B cell (primary cell): ENCODE results near the gene MCHR2. TPM values are rescaled to one million over a fixed set of nuclear protein-coding genes. Genes with fewer than 3 reads are reported as not detected.

Experiments
- ATAC-seq: fragments of 200-7000 bp; cut with Tn5 transposase; one replicate; pipeline ENCODE4 v1.10.0; 2021; ENCODE audit warnings: low read depth, mild to moderate bottlenecking, moderate number of reproducible peaks, moderate library complexity
- CTCF ChIA-PET: fragments of 350-600 bp; sonication (Branson Sonifier 250); formaldehyde crosslinking; loops from one replicate; lab custom pipeline; 2021; ENCODE audit warnings: antibody characterized with exemption, inconsistent platforms; lab: Charles Lee
- POLR2A ChIA-PET: fragments of 350-600 bp; sonication (Branson Sonifier 250); formaldehyde crosslinking; loops from one replicate; lab custom pipeline; 2021; ENCODE audit warnings: antibody characterized with exemption; lab: Charles Lee
- DNase-seq: peaks from one replicate; pipeline ENCODE4 v3.0.0; 2013
- H2AFZ ChIP-seq: 2 replicates; pipeline ENCODE4 v1.6.1; 2012; ENCODE audit warnings: mild to moderate bottlenecking, low read depth, low read length; ENCODE audit not compliant: insufficient read depth, poor library complexity, severe bottlenecking
- H3K27ac ChIP-seq, 2 donors: 1 replicate in 1 of 2; 2 replicates in 1 of 2; pipeline ENCODE4 v1.5.1; 2012 to 2013; ENCODE audit warnings: low read length in 2 of 2, mild to moderate bottlenecking in 2 of 2, moderate library complexity in 1 of 2
- H3K27me3 ChIP-seq, 4 experiments: fragments of 200-600 bp in 1 of 4; sonication (generic) in 1 of 4; replicated peaks in 1 of 4; 1 replicate in 2 of 4; 2 replicates in 2 of 4; pipeline versions ENCODE4 v1.6.1 to v1.7.0; 2013 to 2016; ENCODE audit warnings: low read length in 3 of 4, mild to moderate bottlenecking in 2 of 4, mixed read lengths in 1 of 4, moderate library complexity in 1 of 4; ENCODE audit not compliant: insufficient read depth in 4 of 4, control insufficient read depth in 3 of 4; ENCODE audit errors: control extremely low read depth in 1 of 4
- H3K36me3 ChIP-seq, 2 experiments: replicated peaks in 1 of 2; 1 replicate in 1 of 2; 2 replicates in 1 of 2; pipeline versions ENCODE4 v1.6.1 to v1.7.1; 2013; ENCODE audit warnings: low read length in 1 of 2; ENCODE audit not compliant: insufficient read depth in 2 of 2, control insufficient read depth in 1 of 2; ENCODE audit errors: control extremely low read depth in 1 of 2, extremely low read depth in 1 of 2
- H3K4me1 ChIP-seq, 2 donors: fragments of 200-600 bp in 1 of 2; sonication (generic) in 1 of 2; 1 replicate in 1 of 2; 2 replicates in 1 of 2; pipeline versions ENCODE4 v1.5.1 to v1.6.1; 2013 to 2017; ENCODE audit warnings: low read length in 2 of 2; ENCODE audit not compliant: control insufficient read depth in 2 of 2, insufficient read depth in 2 of 2
- H3K4me2 ChIP-seq: replicated peaks from 2 replicates; pipeline ENCODE3; 2012; ENCODE audit warnings: mild to moderate bottlenecking, low read depth, low read length; ENCODE audit not compliant: poor library complexity, severe bottlenecking
- H3K4me3 ChIP-seq, 5 experiments: fragments of 200-600 bp in 1 of 5; sonication (generic) in 1 of 5; 1 replicate in 3 of 5; 2 replicates in 2 of 5; pipeline versions ENCODE4 v1.5.1 to v1.7.0; 2011 to 2016; ENCODE audit warnings: low read length in 4 of 5, mild to moderate bottlenecking in 4 of 5, low read depth in 2 of 5, control low read depth in 1 of 5, moderate library complexity in 1 of 5; ENCODE audit not compliant: insufficient read depth in 1 of 5; ENCODE audit errors: control extremely low read depth in 1 of 5, extremely low read depth in 1 of 5
- H3K79me2 ChIP-seq: fragments of 200-600 bp; sonication (generic); one replicate; pipeline ENCODE4 v1.6.0; 2016; ENCODE audit warnings: low read length; ENCODE audit not compliant: control insufficient read depth, insufficient read depth
- H3K9ac ChIP-seq: fragments of 200-600 bp; sonication (generic); 2 replicates; pipeline ENCODE4 v1.6.1; 2017; ENCODE audit warnings: mild to moderate bottlenecking, low read length, moderate library complexity
- H3K9me3 ChIP-seq, 3 donors: one replicate each; pipeline versions ENCODE4 v1.6.1 to v1.7.1; 2013; ENCODE audit warnings: low read length in 2 of 3; ENCODE audit not compliant: control insufficient read depth in 2 of 3, insufficient read depth in 1 of 3; ENCODE audit errors: control extremely low read depth in 1 of 3
- H4K20me1 ChIP-seq: 2 replicates; pipeline ENCODE4 v1.6.0; 2012; ENCODE audit warnings: mild to moderate bottlenecking, low read length; ENCODE audit not compliant: insufficient read depth, control insufficient read depth, poor library complexity, severe bottlenecking
- H3K27ac Mint-ChIP-seq: one replicate; pipeline ENCODE4 v1.8.0; 2021; ENCODE audit warnings: mixed read lengths
- H3K27me3 Mint-ChIP-seq: one replicate; pipeline ENCODE4 v1.8.0; 2021; ENCODE audit warnings: mixed read lengths
- H3K4me1 Mint-ChIP-seq: one replicate; pipeline ENCODE4 v1.8.0; 2021; ENCODE audit warnings: mixed read lengths
- H3K4me3 Mint-ChIP-seq: one replicate; pipeline ENCODE4 v1.8.0; 2021; ENCODE audit warnings: mixed read lengths
- H3K9me3 Mint-ChIP-seq: one replicate; pipeline ENCODE4 v1.8.0; 2022; ENCODE audit warnings: mixed read lengths; ENCODE audit not compliant: insufficient read depth
- CTCF ChIP-seq: fragments of 200-600 bp; IDR thresholded peaks from one replicate; pipeline ENCODE4 v1.8.0; 2022; ENCODE audit warnings: antibody characterized with exemption, mild to moderate bottlenecking
- EZH2 ChIP-seq: IDR thresholded peaks from 2 replicates; pipeline ENCODE4 v1.6.1; 2012; ENCODE audit warnings: borderline replicate concordance, low read depth, mild to moderate bottlenecking, moderate library complexity, low read length; ENCODE audit not compliant: insufficient read depth, poor library complexity, severe bottlenecking
- WGBS: methylation state at CpG from one replicate; pipeline ENCODE4 v1.1.5; 2013; ENCODE audit warnings: missing lambda C conversion rate; ENCODE audit not compliant: insufficient coverage; 5-methylcytosine and 5-hydroxymethylcytosine counted together
- intact Hi-C: fragments of 100-400 bp; cut with micrococcal nuclease; formaldehyde crosslinking; loops from one replicate; pipeline ENCODE4 v1.10.0; 2022
- polyA plus RNA-seq: library from polyadenylated mRNA; depleted of rRNA; stranded (reverse); fragments of >200 nt; gene quantifications from 2 replicates; pipeline ENCODE4 v1.2.3, GENCODE V29; 2012
- total RNA-seq, 2 donors: library from RNA; stranded (reverse); fragments of 120-200 nt in 1 of 2; gene quantifications; 1 replicate in 1 of 2; 2 replicates in 1 of 2; pipeline versions ENCODE4 v1.2.3 to v1.2.4, GENCODE V29; 2013 to 2022

Gene MCHR2
- total and polyA plus RNA-seq, 2 donors (not counting 1 experiment from before 2014, with no cell fraction given) = not detected

- no peak for ATAC-seq
- H3K4me2 ChIP-seq = no peak overlapping the region
- ChIA-PET POLR2A (no interaction called here), CTCF (no interaction called here)
- H4K20me1 ChIP-seq = no peaks in the 10 kb centered on the region
- no peaks in the 10 kb centered on the region for H3K4me1 ChIP-seq
- intact Hi-C loops = no loop called here
- H3K9me3 Mint-ChIP-seq = peaks cover 2% of the 10 kb centered on the region
- no peak overlapping the region for H3K27ac Mint-ChIP-seq
- H3K27ac ChIP-seq = no peak overlapping the region
- no peak overlapping the region for H3K9ac ChIP-seq
- H3K27me3 ChIP-seq = no peaks in the 10 kb centered on the region
- no peaks in the 10 kb centered on the region for H3K79me2 ChIP-seq
- H3K9me3 ChIP-seq = no peaks in the 10 kb centered on the region
- no peak for DNase-seq
- peaks cover 6% of the 10 kb centered on the region for H3K27me3 Mint-ChIP-seq
- H2AFZ ChIP-seq = no peak overlapping the region
- TF ChIP-seq CTCF (no peak), EZH2 (no peak)
- 97% methylated on average over 3 of the region's 3 CpGs for WGBS
- H3K4me3 ChIP-seq = no peak overlapping the region
- H3K36me3 ChIP-seq = no peaks in the 10 kb centered on the region
- no peak overlapping the region for H3K4me3 Mint-ChIP-seq
- no peaks in the 10 kb centered on the region for H3K4me1 Mint-ChIP-seq
Measured at GRCh38 chr6:100022847-100023246, 28.8 kb upstream of the MCHR2 start.

GRCh38 chr6:100008857-100009256 is 14.8 kb upstream of the MCHR2 start:
- H3K4me1 ChIP-seq = no peaks in the 10 kb centered on the region
- TF ChIP-seq CTCF = no peak
- no peak for TF ChIP-seq EZH2
- Mint-ChIP-seq H3K27ac (no peak overlapping the region), H3K4me1 (no peaks in the 10 kb centered on the region), H3K9me3 (no peaks in the 10 kb centered on the region), H3K27me3 (peaks cover 14% of the 10 kb centered on the region), H3K4me3 (no peak overlapping the region)
- H3K36me3 ChIP-seq = no peaks in the 10 kb centered on the region
- ChIA-PET CTCF (no interaction called here), POLR2A (no interaction called here)
- H3K4me3 ChIP-seq = no peak overlapping the region
- H3K9ac ChIP-seq = no peak overlapping the region
- no peaks in the 10 kb centered on the region for H3K79me2 ChIP-seq
- H3K27me3 ChIP-seq = no peaks in the 10 kb centered on the region
- H3K9me3 ChIP-seq = no peaks in the 10 kb centered on the region
- no peak overlapping the region for H2AFZ ChIP-seq
- 94% methylated on average over 4 of the region's 6 CpGs for WGBS
- intact Hi-C loops = loop anchor here (10.0 kb wide), 1 partner anchor 544 kb away; no protein-coding TSS in a partner anchor
- DNase-seq (no peak), ATAC-seq (no peak)
- no peak overlapping the region for H3K4me2 ChIP-seq
- H4K20me1 ChIP-seq = no peaks in the 10 kb centered on the region
- no peak overlapping the region for H3K27ac ChIP-seq
